K562 (cell line): ENCODE data around the gene SELENOI. TPM values are rescaled to one million over a fixed set of nuclear protein-coding genes. Genes with fewer than 3 reads are reported as not detected.
A peak's percentile ranks its signal among the peaks of the same experiment; 100 is the strongest.

Experiments
- GABPA ChIP-seq: fragments of 200-800 bp; sonication (Bioruptor generic); conservative IDR thresholded peaks from 2 replicates; pipeline ENCODE4 v1.6.1; 2016; ENCODE audit warnings: low read depth, missing genetic modification characterization, missing compliant biosample characterization
- MYC ChIP-seq, 2 experiments: fragments of 250-450 bp in 1 of 2; sonication (Bioruptor Pico) in 1 of 2; IDR thresholded peaks; 2 replicates each; pipeline versions ENCODE4 v1.5.1 to v1.6.1; 2012 to 2021; ENCODE audit warnings: low read depth in 2 of 2, borderline replicate concordance in 1 of 2, improper control_type of control experiment in 1 of 2, low read length in 1 of 2, mild to moderate bottlenecking in 1 of 2, moderate library complexity in 1 of 2
- ZKSCAN8 ChIP-seq: fragments of 200-800 bp; sonication (Bioruptor generic); IDR thresholded peaks from 2 replicates; pipeline ENCODE4 v1.6.1; 2016; ENCODE audit warnings: missing genetic modification characterization, missing compliant biosample characterization
- ZNF444 ChIP-seq: fragments of 250-450 bp; sonication (Bioruptor Pico); IDR thresholded peaks from 2 replicates; pipeline ENCODE4 v1.4.0; 2020; ENCODE audit warnings: mild to moderate bottlenecking, moderate library complexity
- ZNF696 ChIP-seq: fragments of 250-450 bp; sonication (Bioruptor Pico); conservative IDR thresholded peaks from 2 replicates; pipeline ENCODE4 v1.4.0; 2020; ENCODE audit warnings: mild to moderate bottlenecking, moderate library complexity
- polyA plus RNA-seq, 8 experiments: library from polyadenylated mRNA; depleted of rRNA in 4 of 8; stranded (reverse) in 5 of 8; unstranded in 3 of 8; fragments of >200 nt; fragmentation: Nextera tagmentation in 2 of 8; fragmentation: Illumina TruSeq in 1 of 8; extraction: Ambion mirVana in 2 of 8; extraction: Trizol in 1 of 8; gene quantifications; 2 replicates each; pipeline versions ENCODE4 v1.2.1 to v1.2.3, GENCODE V29; 2011 to 2014; ENCODE audit warnings: inconsistent platforms in 1 of 8, missing spikeins in 1 of 8
- total RNA-seq, 7 experiments: library from RNA; depleted of rRNA in 6 of 7; stranded (reverse); fragments of >200 nt in 6 of 7; fragmentation: Illumina TruSeq in 2 of 7; extraction: Trizol in 2 of 7; gene quantifications; 2 replicates each; pipeline versions ENCODE4 v1.2.1 to v1.2.3, GENCODE V29; 2011 to 2021; ENCODE audit warnings: low replicate concordance in 1 of 7
- TF ChIP-seq, protein P1 (sequence below): fragments of 450-650 bp; IDR thresholded peaks from 2 replicates; pipeline ENCODE4 v1.6.1; 2016; ENCODE audit warnings: mild to moderate bottlenecking, moderate library complexity
- TF ChIP-seq, protein P2 (sequence below): fragments of 250-450 bp; sonication (Bioruptor Pico); IDR thresholded peaks from 2 replicates; pipeline ENCODE4 v1.8.0; 2022; ENCODE audit warnings: moderate library complexity, mild to moderate bottlenecking, inconsistent platforms
- TF ChIP-seq, protein P3 (sequence below): fragments of 250-450 bp; sonication (Bioruptor Pico); IDR thresholded peaks from 2 replicates; pipeline ENCODE4 v1.8.0; 2022; ENCODE audit warnings: moderate library complexity, mild to moderate bottlenecking, inconsistent platforms
- TF ChIP-seq, protein P4 (sequence below), 3 experiments: IDR thresholded peaks in 2 of 3; conservative IDR thresholded peaks in 1 of 3; 2 replicates each; pipeline ENCODE4 v1.5.1; 2011 to 2012; ENCODE audit warnings: low read length in 3 of 3, mild to moderate bottlenecking in 3 of 3, control low read depth in 2 of 3, improper control_type of control experiment in 1 of 3, inconsistent platforms in 1 of 3, low read depth in 1 of 3, mixed read lengths in 1 of 3, moderate library complexity in 1 of 3; ENCODE audit not compliant: insufficient read depth in 2 of 3
- TF ChIP-seq, protein P5 (sequence below): sonication (generic); formaldehyde crosslinking; IDR thresholded peaks from 2 replicates; pipeline ENCODE4 v1.8.1; 2023; ENCODE audit warnings: mild to moderate bottlenecking, missing genetic modification reagents, moderate library complexity

The SELENOI gene
- total and polyA plus RNA-seq, 9 of the 15 experiments (the other 6 are each of a cell fraction or from before 2014, with no cell fraction given): 9.6 to 46.9 (median 24.4) TPM

DNA sequence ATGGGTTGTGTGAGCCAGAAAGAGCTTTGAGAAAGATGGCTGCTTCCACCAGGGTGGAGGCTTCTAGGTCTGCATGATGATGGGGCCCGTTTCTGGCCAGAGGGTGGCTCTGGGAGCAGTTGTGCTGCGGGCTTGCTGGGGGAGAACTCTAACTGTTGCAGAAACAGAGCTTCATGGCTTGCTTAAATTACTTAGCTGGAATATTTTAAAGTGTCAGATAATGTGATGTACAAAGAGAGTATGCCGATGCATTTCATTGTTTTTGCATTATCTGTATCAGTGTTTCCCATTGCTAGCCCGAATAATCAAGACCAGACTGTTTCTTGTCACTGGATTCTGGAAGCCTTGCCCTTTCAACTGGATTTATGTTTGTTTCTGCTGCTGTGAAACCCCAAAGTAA lies 49.5 kb downstream of the SELENOI start (continued):
- TF ChIP-seq, protein P1, sequence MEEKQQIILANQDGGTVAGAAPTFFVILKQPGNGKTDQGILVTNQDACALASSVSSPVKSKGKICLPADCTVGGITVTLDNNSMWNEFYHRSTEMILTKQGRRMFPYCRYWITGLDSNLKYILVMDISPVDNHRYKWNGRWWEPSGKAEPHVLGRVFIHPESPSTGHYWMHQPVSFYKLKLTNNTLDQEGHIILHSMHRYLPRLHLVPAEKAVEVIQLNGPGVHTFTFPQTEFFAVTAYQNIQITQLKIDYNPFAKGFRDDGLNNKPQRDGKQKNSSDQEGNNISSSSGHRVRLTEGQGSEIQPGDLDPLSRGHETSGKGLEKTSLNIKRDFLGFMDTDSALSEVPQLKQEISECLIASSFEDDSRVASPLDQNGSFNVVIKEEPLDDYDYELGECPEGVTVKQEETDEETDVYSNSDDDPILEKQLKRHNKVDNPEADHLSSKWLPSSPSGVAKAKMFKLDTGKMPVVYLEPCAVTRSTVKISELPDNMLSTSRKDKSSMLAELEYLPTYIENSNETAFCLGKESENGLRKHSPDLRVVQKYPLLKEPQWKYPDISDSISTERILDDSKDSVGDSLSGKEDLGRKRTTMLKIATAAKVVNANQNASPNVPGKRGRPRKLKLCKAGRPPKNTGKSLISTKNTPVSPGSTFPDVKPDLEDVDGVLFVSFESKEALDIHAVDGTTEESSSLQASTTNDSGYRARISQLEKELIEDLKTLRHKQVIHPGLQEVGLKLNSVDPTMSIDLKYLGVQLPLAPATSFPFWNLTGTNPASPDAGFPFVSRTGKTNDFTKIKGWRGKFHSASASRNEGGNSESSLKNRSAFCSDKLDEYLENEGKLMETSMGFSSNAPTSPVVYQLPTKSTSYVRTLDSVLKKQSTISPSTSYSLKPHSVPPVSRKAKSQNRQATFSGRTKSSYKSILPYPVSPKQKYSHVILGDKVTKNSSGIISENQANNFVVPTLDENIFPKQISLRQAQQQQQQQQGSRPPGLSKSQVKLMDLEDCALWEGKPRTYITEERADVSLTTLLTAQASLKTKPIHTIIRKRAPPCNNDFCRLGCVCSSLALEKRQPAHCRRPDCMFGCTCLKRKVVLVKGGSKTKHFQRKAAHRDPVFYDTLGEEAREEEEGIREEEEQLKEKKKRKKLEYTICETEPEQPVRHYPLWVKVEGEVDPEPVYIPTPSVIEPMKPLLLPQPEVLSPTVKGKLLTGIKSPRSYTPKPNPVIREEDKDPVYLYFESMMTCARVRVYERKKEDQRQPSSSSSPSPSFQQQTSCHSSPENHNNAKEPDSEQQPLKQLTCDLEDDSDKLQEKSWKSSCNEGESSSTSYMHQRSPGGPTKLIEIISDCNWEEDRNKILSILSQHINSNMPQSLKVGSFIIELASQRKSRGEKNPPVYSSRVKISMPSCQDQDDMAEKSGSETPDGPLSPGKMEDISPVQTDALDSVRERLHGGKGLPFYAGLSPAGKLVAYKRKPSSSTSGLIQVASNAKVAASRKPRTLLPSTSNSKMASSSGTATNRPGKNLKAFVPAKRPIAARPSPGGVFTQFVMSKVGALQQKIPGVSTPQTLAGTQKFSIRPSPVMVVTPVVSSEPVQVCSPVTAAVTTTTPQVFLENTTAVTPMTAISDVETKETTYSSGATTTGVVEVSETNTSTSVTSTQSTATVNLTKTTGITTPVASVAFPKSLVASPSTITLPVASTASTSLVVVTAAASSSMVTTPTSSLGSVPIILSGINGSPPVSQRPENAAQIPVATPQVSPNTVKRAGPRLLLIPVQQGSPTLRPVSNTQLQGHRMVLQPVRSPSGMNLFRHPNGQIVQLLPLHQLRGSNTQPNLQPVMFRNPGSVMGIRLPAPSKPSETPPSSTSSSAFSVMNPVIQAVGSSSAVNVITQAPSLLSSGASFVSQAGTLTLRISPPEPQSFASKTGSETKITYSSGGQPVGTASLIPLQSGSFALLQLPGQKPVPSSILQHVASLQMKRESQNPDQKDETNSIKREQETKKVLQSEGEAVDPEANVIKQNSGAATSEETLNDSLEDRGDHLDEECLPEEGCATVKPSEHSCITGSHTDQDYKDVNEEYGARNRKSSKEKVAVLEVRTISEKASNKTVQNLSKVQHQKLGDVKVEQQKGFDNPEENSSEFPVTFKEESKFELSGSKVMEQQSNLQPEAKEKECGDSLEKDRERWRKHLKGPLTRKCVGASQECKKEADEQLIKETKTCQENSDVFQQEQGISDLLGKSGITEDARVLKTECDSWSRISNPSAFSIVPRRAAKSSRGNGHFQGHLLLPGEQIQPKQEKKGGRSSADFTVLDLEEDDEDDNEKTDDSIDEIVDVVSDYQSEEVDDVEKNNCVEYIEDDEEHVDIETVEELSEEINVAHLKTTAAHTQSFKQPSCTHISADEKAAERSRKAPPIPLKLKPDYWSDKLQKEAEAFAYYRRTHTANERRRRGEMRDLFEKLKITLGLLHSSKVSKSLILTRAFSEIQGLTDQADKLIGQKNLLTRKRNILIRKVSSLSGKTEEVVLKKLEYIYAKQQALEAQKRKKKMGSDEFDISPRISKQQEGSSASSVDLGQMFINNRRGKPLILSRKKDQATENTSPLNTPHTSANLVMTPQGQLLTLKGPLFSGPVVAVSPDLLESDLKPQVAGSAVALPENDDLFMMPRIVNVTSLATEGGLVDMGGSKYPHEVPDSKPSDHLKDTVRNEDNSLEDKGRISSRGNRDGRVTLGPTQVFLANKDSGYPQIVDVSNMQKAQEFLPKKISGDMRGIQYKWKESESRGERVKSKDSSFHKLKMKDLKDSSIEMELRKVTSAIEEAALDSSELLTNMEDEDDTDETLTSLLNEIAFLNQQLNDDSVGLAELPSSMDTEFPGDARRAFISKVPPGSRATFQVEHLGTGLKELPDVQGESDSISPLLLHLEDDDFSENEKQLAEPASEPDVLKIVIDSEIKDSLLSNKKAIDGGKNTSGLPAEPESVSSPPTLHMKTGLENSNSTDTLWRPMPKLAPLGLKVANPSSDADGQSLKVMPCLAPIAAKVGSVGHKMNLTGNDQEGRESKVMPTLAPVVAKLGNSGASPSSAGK: no peak
- TF ChIP-seq ZKSCAN8 (CRISPR knock-in tag) (no peak), ZNF696 (no peak), ZNF444 (CRISPR knock-in tag) (no peak), MYC (IDR thresholded peaks at IDR 0.05; ENCODE audit: low read depth, low read length) (no peak), MYC (CRISPR knock-in tag; IDR thresholded peaks at IDR 0.05; ENCODE audit: borderline replicate concordance, low read depth) (no peak), GABPA (tag) (no peak)
- TF ChIP-seq, protein P2, sequence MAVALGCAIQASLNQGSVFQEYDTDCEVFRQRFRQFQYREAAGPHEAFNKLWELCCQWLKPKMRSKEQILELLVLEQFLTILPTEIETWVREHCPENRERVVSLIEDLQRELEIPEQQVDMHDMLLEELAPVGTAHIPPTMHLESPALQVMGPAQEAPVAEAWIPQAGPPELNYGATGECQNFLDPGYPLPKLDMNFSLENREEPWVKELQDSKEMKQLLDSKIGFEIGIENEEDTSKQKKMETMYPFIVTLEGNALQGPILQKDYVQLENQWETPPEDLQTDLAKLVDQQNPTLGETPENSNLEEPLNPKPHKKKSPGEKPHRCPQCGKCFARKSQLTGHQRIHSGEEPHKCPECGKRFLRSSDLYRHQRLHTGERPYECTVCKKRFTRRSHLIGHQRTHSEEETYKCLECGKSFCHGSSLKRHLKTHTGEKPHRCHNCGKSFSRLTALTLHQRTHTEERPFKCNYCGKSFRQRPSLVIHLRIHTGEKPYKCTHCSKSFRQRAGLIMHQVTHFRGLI (CRISPR knock-in tag): no peak
- TF ChIP-seq, protein P3, sequence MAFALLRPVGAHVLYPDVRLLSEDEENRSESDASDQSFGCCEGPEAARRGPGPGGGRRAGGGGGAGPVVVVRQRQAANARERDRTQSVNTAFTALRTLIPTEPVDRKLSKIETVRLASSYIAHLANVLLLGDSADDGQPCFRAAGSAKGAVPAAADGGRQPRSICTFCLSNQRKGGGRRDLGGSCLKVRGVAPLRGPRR (CRISPR knock-in tag): no peak
- TF ChIP-seq, protein P4, sequence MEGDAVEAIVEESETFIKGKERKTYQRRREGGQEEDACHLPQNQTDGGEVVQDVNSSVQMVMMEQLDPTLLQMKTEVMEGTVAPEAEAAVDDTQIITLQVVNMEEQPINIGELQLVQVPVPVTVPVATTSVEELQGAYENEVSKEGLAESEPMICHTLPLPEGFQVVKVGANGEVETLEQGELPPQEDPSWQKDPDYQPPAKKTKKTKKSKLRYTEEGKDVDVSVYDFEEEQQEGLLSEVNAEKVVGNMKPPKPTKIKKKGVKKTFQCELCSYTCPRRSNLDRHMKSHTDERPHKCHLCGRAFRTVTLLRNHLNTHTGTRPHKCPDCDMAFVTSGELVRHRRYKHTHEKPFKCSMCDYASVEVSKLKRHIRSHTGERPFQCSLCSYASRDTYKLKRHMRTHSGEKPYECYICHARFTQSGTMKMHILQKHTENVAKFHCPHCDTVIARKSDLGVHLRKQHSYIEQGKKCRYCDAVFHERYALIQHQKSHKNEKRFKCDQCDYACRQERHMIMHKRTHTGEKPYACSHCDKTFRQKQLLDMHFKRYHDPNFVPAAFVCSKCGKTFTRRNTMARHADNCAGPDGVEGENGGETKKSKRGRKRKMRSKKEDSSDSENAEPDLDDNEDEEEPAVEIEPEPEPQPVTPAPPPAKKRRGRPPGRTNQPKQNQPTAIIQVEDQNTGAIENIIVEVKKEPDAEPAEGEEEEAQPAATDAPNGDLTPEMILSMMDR (IDR thresholded peaks at IDR 0.05 in 2 of 3, conservative IDR thresholded peaks at IDR 0.05 in 1 of 3; ENCODE audit: insufficient read depth in 2 of 3, low read depth in 1 of 3, low read length in 3 of 3): peak; percentile 22 to 37 (median 35); a peak in 3 of 6 replicates
- TF ChIP-seq, protein P5, sequence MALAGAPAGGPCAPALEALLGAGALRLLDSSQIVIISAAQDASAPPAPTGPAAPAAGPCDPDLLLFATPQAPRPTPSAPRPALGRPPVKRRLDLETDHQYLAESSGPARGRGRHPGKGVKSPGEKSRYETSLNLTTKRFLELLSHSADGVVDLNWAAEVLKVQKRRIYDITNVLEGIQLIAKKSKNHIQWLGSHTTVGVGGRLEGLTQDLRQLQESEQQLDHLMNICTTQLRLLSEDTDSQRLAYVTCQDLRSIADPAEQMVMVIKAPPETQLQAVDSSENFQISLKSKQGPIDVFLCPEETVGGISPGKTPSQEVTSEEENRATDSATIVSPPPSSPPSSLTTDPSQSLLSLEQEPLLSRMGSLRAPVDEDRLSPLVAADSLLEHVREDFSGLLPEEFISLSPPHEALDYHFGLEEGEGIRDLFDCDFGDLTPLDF (CRISPR knock-in tag): no peak
